ENCODE data around the gene STMND1.

The STMND1 gene

DNA sequence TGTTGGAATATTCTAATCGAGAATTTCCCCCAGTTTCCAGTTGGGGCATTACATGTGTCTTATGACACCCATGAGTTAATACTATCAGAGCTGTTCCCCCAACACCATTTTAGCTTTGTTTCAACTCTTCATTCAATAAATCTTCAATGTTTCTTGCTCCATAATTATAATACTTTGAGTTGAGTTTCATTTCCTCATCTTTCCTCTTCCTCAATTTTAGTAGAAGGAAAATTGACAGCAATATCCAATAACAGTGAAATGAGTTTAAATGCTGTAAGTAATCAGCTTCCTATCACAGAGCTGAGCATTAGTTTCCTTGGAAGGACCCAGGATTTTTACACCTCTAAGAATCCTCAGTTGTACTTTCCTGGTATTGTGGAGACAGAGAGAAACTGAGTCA is 1.0 kb upstream of the STMND1 start:
- POLR2A ChIA-PET: interaction anchor here (0.9 kb wide), 1 partner anchor 19 kb away, joined by 3 read pairs; no protein-coding TSS in a partner anchor
- no peak for TF ChIP-seq L3MBTL2 (conservative IDR thresholded peaks at IDR 0.05)
- no peak for TF ChIP-seq HDGF (IDR thresholded peaks at IDR 0.05; ENCODE audit: borderline replicate concordance)
- no peak for TF ChIP-seq NFRKB (IDR thresholded peaks at IDR 0.05)
- TF ChIP-seq ARNT (IDR thresholded peaks at IDR 0.05): no peak
- no peak for TF ChIP-seq LEF1 (IDR thresholded peaks at IDR 0.05; ENCODE audit: borderline replicate concordance)
- no peak for TF ChIP-seq ELF4 (IDR thresholded peaks at IDR 0.05)
- TF ChIP-seq BHLHE40 (IDR thresholded peaks at IDR 0.05; ENCODE audit: borderline replicate concordance): no peak
- TF ChIP-seq SP1 (IDR thresholded peaks at IDR 0.05): no peak
- TF ChIP-seq, protein P1, sequence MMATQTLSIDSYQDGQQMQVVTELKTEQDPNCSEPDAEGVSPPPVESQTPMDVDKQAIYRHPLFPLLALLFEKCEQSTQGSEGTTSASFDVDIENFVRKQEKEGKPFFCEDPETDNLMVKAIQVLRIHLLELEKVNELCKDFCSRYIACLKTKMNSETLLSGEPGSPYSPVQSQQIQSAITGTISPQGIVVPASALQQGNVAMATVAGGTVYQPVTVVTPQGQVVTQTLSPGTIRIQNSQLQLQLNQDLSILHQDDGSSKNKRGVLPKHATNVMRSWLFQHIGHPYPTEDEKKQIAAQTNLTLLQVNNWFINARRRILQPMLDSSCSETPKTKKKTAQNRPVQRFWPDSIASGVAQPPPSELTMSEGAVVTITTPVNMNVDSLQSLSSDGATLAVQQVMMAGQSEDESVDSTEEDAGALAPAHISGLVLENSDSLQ (IDR thresholded peaks at IDR 0.05): no peak
- TF ChIP-seq FOXA1 (IDR thresholded peaks at IDR 0.05): no peak
- no peak for TF ChIP-seq SUZ12 (IDR thresholded peaks at IDR 0.05)
- no peak for TF ChIP-seq FOXK2 (IDR thresholded peaks at IDR 0.05)

DNA sequence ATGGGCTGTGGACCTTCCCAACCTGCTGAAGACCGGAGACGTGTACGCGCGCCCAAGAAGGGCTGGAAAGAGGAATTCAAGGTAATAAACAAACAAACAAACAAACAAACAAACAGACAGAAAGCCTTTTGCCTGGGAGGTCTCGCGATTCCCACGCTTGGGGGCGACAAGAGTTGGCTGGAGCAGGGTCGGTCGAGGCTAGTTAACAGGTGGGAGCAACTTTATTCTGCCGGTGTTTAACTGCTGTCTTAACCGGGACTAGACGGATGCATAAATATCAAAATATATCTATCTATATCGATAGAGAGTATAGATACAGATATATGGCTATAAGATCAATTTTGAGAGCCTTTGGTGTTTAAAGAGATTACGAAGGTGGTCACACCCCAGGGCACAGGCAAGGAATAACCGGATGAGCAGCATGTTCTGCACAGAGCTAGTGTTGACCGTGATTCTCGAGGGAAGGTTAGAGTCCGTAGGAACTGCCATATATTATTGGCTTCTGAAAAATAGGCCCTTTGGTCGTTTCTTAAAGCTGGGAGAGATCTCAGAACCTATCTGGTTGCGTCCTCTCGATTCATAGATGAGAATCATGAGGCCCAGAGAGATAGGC is 514 bp downstream of the STMND1 start:
- TF ChIP-seq FOXK2 (IDR thresholded peaks at IDR 0.05) (no peak), L3MBTL2 (conservative IDR thresholded peaks at IDR 0.05) (peak; percentile 53)
- POLR2A ChIA-PET: no interaction called here
- DNase-seq (ENCODE audit: extremely low spot score): no peak
- CTCF ChIA-PET: no interaction called here

More for the DNA sequence above, 1.0 kb upstream of the STMND1 start:
- CTCF ChIA-PET: interaction anchor here (0.6 to 0.7 kb wide), 2 partner anchors 14 to 49 kb away, joined by 3 to 4 read pairs; no protein-coding TSS in a partner anchor
- DNase-seq (ENCODE audit: extremely low spot score): no peak

DNA sequence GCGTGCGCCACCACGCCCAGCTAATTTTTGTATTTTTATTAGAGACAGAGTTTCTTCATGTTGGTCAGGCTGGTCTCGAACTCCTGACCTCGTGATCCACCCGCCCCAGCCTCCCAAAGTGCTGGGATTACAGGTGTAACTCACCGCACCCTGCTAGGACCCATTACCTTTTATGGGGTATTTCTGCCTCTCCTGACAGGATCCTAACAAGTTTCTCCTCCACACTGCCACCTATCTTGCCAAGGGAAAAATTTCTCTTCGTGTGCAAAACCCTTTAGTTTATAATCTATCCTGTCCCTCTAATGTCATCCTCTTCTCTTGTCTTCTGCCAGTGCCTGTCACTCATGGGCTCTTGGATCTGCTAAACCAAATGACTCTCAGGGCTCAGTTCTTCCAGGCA is 1.9 kb downstream of the STMND1 start:
- DNase-seq (ENCODE audit: extremely low spot score): no peak
- no peak for TF ChIP-seq NFRKB (IDR thresholded peaks at IDR 0.05)
- TF ChIP-seq ELF4 (IDR thresholded peaks at IDR 0.05): no peak
- TF ChIP-seq SP1 (IDR thresholded peaks at IDR 0.05): no peak
- TF ChIP-seq CTBP1 (IDR thresholded peaks at IDR 0.05; ENCODE audit: borderline replicate concordance): no peak
- TF ChIP-seq FOXM1 (IDR thresholded peaks at IDR 0.05; ENCODE audit: borderline replicate concordance): no peak
- TF ChIP-seq, protein P1 (IDR thresholded peaks at IDR 0.05): peak; percentile 56
- CTCF ChIA-PET: no interaction called here
- POLR2A ChIA-PET: no interaction called here

DNA sequence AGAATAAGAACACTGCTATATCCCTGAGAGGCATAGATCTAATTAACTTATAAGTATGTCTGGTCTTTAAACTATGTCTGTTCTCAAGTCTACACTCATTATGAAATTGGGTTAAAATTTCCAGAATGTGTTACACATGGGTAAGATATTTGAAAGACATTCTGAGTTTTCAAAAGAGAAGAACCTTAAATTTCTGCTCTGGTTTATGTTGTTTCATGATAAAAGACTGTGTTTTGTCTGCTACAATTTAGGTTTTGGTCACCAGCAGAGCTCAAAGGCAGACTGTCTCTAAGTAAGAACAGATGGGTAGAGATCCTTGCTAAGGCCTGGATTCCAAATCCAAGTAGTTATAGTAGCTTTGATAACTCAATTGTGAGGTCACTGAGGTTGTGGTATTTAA is 6.0 kb downstream of the STMND1 start:
- CTCF ChIA-PET: no interaction called here
- no peak for DNase-seq (ENCODE audit: extremely low spot score)
- TF ChIP-seq ZNF384 (IDR thresholded peaks at IDR 0.05) (no peak), TARDBP (IDR thresholded peaks at IDR 0.05) (no peak), FOXK2 (IDR thresholded peaks at IDR 0.05) (no peak)
- POLR2A ChIA-PET: no interaction called here

DNA sequence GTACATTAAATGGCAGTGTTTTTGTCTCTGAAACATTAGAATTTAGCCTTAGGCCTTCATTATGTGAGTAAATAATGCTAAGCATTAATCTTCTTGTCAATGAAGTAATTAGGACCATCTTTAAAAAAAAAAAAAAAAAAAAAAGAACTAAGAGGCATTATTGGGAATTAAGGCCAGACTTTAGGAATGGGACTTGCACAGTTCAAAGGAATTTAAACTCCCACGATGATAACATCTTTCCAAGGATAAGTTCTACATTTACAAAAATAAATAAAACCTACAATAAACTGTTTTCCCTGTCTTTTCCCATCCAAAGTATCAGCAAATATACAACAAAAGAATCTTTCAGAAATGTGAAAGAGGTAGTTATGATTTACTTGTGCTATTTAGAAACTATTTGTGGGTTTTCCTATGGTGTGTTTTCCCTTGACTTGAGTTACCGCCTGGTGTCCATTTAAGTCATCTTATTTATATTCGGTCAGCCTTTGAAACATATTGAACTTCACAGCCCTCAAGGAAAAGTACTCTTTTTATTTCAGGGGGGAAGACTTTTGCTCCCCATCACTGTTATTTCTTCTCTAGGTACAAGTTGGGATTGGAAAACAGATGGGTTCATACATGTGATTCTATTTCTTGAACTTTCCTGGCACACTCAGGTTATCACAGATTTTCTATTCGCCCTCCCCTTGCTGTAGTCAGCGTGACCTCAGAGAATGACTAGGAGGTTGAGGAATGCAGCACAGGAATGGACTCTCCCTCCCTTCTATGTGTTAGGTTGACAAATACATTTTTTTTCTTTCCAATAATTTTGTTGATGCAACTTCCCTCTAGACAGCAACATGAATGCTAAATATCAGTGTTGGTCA is 13.6 kb downstream of the STMND1 start:
- POLR2A ChIA-PET: no interaction called here
- TF ChIP-seq ZNF384 (IDR thresholded peaks at IDR 0.05) (peak; percentile 62; the same call in 1 of the 2 replicates), TARDBP (IDR thresholded peaks at IDR 0.05) (no peak)
- DNase-seq (ENCODE audit: extremely low spot score): no peak
- CTCF ChIA-PET: no interaction called here

DNA sequence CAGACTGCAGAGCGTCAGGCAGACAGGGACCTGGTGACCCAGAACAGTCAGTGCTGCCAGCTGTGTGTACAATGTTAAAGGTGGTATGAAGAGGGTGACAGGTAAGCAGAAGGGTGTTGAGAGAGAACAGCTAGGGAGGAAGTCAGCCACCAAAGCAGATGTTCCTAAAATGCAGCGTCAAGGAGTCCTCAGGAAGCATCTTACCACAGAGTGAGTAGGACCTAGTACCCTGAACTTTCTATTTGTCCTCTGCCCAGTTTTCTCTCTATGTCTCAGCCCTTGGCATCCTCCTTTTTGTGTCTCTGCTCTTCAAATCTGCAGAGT is 14.2 kb downstream of the STMND1 start:
- TF ChIP-seq NFRKB (IDR thresholded peaks at IDR 0.05): no peak
- no peak for TF ChIP-seq ELF4 (IDR thresholded peaks at IDR 0.05)
- no peak for TF ChIP-seq SUZ12 (IDR thresholded peaks at IDR 0.05)
- TF ChIP-seq ARNT (IDR thresholded peaks at IDR 0.05): no peak
- no peak for TF ChIP-seq ZNF384 (IDR thresholded peaks at IDR 0.05)
- POLR2A ChIA-PET: no interaction called here
- CTCF ChIA-PET: no interaction called here
- DNase-seq (ENCODE audit: extremely low spot score): no peak

DNA sequence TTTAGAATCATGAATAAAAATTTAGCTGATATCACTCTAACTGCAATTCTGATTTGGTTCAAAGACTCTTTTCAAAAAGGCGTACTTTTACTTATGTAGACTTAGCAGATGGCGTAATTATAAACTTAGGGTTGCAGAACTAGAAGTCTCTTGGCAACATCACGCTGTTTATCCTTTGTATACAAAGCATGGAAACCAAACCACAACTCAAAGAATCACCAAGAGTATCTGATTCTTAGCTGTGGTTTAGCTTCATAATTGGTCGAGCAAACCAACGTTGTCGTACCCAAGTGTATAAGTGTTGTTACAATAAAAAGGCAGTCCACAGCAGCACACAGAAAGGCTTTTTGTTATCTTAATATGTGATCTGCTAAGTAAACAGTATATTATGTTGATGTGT is 18.2 kb downstream of the STMND1 start:
- DNase-seq (ENCODE audit: extremely low spot score): no peak
- no peak for TF ChIP-seq SUZ12 (IDR thresholded peaks at IDR 0.05)
- TF ChIP-seq FOXM1 (IDR thresholded peaks at IDR 0.05; ENCODE audit: borderline replicate concordance): no peak
- no peak for TF ChIP-seq TARDBP (IDR thresholded peaks at IDR 0.05)
- TF ChIP-seq, protein P1 (IDR thresholded peaks at IDR 0.05): no peak
- TF ChIP-seq FOXA1 (IDR thresholded peaks at IDR 0.05): no peak
- POLR2A ChIA-PET: interaction anchor here (1.0 kb wide), 1 partner anchor 19 kb away, joined by 3 read pairs; no protein-coding TSS in a partner anchor
- CTCF ChIA-PET: no interaction called here

Measured in HEK293T (cell line).